WI38 (cell line): ENCODE measurements around the gene GRSF1.

Source experiments
- H3K4me3 ChIP-seq: 2 replicates; pipeline ENCODE4 v1.5.1; 2011; ENCODE audit warnings: low read depth, mild to moderate bottlenecking, control low read depth, low read length
- CTCF ChIP-seq: IDR thresholded peaks from 2 replicates; pipeline ENCODE4 v1.5.1; 2012; ENCODE audit warnings: low read depth, mild to moderate bottlenecking, control low read depth, low read length

GRSF1 gene

GRCh38 chr4:70831293-70831692, 8.4 kb downstream of the GRSF1 start:
- TF ChIP-seq CTCF: no peak
- H3K4me3 ChIP-seq: no peak overlapping the region

- no peak for TF ChIP-seq CTCF
- no peak overlapping the region for H3K4me3 ChIP-seq
Observed at GRCh38 chr4:70830054-70830453, 9.6 kb downstream of the GRSF1 start.

- no peak for TF ChIP-seq CTCF
- H3K4me3 ChIP-seq: no peak overlapping the region
Observed at GRCh38 chr4:70829492-70829891, 10.2 kb downstream of the GRSF1 start.

- H3K4me3 ChIP-seq: no peak overlapping the region
- no peak for TF ChIP-seq CTCF
Observed at GRCh38 chr4:70829015-70829414, 10.7 kb downstream of the GRSF1 start.

GRCh38 chr4:70818921-70819320, 20.8 kb downstream of the GRSF1 start:
- no peak overlapping the region for H3K4me3 ChIP-seq
- no peak for TF ChIP-seq CTCF

GRCh38 chr4:70818173-70818855, 21.4 kb downstream of the GRSF1 start:
- H3K4me3 ChIP-seq: no peak overlapping the region
- TF ChIP-seq CTCF: no peak

- H3K4me3 ChIP-seq: no peak overlapping the region
- no peak for TF ChIP-seq CTCF
Observed at GRCh38 chr4:70816894-70817293, 22.8 kb downstream of the GRSF1 start.
